ENCODE results near the gene COX5B. TPM values are rescaled to one million over a fixed set of nuclear protein-coding genes. Genes with fewer than 3 reads are reported as not detected.

The COX5B gene
- total and polyA plus RNA-seq, 9 of the 15 experiments (the other 6 are each of a cell fraction or from before 2014, with no cell fraction given): 154 to 1,424 (median 487) TPM

DNA sequence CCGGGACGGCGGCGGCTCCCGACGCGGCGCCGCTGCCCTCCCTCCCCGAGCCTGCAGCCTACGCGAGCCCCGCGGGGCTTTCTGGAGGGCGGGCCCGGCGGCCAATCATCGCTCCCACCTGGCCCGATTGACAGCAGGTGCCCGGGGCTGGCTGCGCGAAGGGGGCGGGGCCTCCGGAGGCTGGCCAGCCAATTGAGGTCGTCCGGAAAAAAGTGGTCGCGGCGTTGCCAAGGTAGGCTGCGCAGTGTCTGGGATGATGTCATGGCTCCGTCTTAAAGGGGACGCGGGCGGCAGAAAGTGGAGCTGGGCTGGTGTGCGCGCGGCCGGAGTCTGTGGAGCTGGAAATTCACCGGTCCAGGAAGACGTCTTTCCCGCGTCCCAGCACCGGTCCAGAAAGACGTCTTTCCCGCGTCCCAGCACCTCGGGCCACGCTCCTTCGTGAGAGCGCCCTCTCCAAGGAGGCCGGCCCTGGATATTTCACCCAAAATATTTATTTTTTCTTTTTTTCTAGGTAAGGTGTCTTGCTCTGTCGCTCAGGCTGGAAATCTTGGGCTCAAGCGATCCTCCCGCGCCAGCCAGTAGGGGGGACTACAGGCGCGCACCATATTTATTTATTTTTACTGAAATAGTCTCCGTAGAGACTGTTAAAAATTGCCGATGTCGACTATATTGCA is 18.2 kb downstream of the COX5B start, which contains the start of gene ACTR1B (continued):
- peak; percentile 37 for TF ChIP-seq RBM22 (IDR thresholded peaks at IDR 0.05; ENCODE audit: low read depth, low read length, poor library complexity, severe bottlenecking)
- no peak for TF ChIP-seq SNIP1 (IDR thresholded peaks at IDR 0.05; ENCODE audit: low read depth)
- TF ChIP-seq ZBTB2 (IDR thresholded peaks at IDR 0.05): no peak
- peak; percentile 57; the same call in 1 of the 2 replicates for TF ChIP-seq FOXJ2 (tag; IDR thresholded peaks at IDR 0.05)
- TF ChIP-seq NEUROD1 (IDR thresholded peaks at IDR 0.05; ENCODE audit: borderline replicate concordance, low read depth, low read length, partially characterized antibody): peak; percentile 91
- TF ChIP-seq ZNF311 (CRISPR knock-in tag; IDR thresholded peaks at IDR 0.05): no peak
- TF ChIP-seq NCOA1 (IDR thresholded peaks at IDR 0.05; ENCODE audit: low read depth): no peak
- TF ChIP-seq, protein P1, sequence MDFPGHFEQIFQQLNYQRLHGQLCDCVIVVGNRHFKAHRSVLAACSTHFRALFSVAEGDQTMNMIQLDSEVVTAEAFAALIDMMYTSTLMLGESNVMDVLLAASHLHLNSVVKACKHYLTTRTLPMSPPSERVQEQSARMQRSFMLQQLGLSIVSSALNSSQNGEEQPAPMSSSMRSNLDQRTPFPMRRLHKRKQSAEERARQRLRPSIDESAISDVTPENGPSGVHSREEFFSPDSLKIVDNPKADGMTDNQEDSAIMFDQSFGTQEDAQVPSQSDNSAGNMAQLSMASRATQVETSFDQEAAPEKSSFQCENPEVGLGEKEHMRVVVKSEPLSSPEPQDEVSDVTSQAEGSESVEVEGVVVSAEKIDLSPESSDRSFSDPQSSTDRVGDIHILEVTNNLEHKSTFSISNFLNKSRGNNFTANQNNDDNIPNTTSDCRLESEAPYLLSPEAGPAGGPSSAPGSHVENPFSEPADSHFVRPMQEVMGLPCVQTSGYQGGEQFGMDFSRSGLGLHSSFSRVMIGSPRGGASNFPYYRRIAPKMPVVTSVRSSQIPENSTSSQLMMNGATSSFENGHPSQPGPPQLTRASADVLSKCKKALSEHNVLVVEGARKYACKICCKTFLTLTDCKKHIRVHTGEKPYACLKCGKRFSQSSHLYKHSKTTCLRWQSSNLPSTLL (IDR thresholded peaks at IDR 0.05): no peak
- no peak for TF ChIP-seq CBFB (CRISPR knock-in tag; IDR thresholded peaks at IDR 0.05)
- peak; percentile 56 to 88 for TF ChIP-seq E2F6 (IDR thresholded peaks at IDR 0.05; ENCODE audit: borderline replicate concordance in 1 of 2, extremely low read depth in 1 of 2, insufficient read depth in 1 of 2, insufficient read length in 1 of 2, low read depth in 1 of 2, low read length in 1 of 2, poor library complexity in 1 of 2, severe bottlenecking in 1 of 2)
- no peak for TF ChIP-seq ZNF121 (CRISPR knock-in tag; conservative IDR thresholded peaks at IDR 0.05)
- peak in 1 of 2 experiments; percentile 23 for TF ChIP-seq AFF1 (IDR thresholded peaks at IDR 0.05; ENCODE audit: low read depth in 1 of 2, partially characterized antibody in 2 of 2)
- TF ChIP-seq ZC3H8 (IDR thresholded peaks at IDR 0.05): no peak
- TF ChIP-seq, protein P2, sequence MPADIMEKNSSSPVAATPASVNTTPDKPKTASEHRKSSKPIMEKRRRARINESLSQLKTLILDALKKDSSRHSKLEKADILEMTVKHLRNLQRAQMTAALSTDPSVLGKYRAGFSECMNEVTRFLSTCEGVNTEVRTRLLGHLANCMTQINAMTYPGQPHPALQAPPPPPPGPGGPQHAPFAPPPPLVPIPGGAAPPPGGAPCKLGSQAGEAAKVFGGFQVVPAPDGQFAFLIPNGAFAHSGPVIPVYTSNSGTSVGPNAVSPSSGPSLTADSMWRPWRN (IDR thresholded peaks at IDR 0.05; ENCODE audit: low read depth): no peak
- TF ChIP-seq ZFX (CRISPR knock-in tag; IDR thresholded peaks at IDR 0.05): peak; percentile 72
- peak; percentile 47 to 59 for TF ChIP-seq RAD21 (CRISPR knock-in tag; conservative IDR thresholded peaks at IDR 0.05 in 1 of 2, IDR thresholded peaks at IDR 0.05 in 1 of 2)

All from K562 (cell line).